ENCODE data around the gene SLC2A4RG. TPM values are rescaled to one million over a fixed set of nuclear protein-coding genes. Genes with fewer than 3 reads are reported as not detected.

SLC2A4RG gene
- total RNA-seq, 2 donors from 2014 or later: 41.2 to 48.0 TPM

DNA sequence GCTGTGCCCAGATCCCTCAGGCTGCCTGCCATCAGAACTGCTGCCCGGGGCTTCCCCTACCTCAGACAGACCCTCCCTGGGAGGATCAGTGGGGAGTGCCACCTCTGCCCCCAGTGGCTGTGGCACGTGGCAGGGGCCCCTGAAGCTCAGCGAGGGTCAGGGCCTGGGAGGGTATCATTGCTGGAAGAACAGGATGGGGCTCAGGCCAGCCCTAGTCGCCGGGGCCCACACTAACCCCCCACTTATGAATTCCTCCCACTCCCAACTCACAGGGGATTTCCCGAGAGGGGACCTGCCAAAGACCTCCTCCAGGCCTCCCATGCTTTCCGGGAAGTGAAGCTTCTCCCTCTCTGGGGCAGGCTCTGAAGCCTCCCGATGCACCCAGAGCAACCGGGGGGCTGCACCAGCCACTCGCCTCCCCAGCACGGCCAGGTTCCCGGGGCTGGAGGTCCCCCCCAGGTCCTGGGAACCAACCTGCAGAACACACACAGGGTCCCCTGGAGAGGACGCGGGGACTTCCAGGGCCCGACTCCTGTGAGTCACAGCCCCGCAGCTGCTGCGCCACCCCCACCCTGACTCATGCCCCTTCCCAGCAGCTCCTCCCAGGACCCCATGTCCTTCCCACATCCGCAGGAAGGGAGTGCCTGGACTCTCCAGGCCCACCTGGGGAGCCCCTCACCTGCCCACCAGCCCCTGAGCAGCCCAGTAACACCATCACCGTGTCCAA lies 40.7 kb upstream of the SLC2A4RG start:
- DNase-seq (no peak), ATAC-seq (no peak)
- intact Hi-C loops (cut with DNase I, micrococcal nuclease): no loop called here

DNA sequence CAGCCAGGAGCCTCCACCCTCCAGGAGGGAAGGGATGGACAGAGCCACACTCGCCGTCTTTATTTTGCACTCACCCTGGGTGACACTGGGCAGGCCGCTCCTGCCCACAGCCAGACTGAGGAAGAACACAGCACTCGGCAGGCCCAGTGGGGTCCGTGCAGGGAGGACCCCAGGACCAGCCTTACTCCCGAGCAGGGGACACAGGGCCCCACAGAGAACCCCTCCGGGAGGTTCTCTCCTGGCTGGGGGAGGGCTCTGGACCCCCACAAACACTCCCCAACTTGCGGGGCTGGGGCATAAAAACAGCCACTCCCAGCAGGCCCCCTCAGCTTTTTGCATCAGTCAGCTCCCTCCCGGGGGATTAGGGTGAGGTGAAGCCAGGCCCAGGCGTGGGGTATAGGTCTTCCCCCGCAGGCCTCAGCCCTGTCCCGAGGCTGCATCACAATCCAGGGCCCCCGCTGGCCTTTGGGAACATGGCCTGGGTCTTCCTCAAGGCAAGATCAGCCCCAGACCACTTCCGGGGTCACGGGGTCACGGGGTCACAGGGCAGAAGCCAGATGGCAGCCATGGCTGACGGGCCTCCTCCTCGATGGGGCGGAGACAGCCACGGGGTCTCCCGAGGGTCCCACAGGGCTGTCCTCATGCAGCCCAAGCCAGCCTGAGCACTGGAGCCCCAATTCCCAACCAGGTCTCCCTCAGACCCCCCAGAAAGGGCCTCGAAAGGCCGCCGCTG lies 39.9 kb upstream of the SLC2A4RG start:
- no peak for DNase-seq
- intact Hi-C loops (cut with DNase I, micrococcal nuclease): no loop called here

DNA sequence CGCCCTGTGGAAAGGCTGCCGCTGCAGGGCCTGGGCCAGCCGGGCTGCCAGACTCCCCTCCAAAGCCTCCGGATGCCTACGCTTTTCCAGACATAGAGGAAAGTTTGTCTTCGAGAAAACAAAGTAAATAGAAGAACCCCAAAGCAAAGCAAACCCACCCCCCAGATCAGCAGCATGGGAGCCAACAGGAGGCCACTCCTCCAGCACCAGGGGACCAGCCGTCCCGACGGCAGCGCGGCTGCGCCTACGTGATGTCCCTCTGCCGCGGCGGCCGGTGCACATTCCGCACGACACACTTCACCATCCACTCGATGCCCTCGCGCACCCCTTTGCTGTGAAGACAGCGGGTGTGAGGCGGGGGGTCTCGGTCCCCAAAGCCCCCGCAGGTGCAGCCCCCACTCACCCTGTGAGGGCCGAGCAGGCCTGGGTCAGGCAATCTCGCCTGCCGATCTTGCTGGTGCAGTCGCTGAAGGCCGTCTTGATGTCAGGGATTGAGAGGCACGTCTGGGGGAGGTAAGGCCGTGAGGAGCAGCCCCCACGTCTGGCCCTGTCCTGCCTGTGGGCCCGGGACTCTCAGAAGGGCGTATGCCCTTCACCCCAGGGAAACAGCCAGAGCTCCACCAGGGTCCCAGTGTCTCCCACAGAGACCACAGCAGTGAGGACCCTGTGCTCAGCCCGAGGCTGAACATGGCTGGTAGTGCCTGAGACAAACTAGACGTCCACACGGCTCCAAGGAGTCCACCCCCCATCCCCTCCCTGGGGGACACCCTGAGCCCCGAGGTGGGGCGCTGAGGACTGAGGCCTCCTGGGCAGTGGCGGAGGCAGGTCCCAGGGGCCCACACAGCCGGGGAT lies 39.2 kb upstream of the SLC2A4RG start:
- no peak for ATAC-seq
- DNase-seq: no peak
- intact Hi-C loops (cut with DNase I, micrococcal nuclease): no loop called here

More for the DNA sequence above, 39.9 kb upstream of the SLC2A4RG start:
- no peak for ATAC-seq

DNA sequence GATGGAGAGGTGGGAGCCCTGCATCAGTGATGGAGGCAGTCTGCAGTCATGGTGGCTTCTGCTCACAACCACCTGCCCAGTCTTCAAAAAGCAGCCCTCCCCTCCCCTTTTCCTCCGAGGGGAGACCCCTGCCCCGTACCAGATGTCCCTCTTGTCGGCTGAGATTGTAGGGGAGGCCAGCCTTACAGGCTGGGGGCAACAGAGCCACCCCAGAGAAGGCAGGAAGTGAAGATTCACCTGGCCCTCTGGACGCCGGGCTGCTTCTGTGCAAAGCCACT lies 38.6 kb upstream of the SLC2A4RG start:
- ATAC-seq: no peak
- DNase-seq: no peak
- intact Hi-C loops (cut with DNase I, micrococcal nuclease): no loop called here

DNA sequence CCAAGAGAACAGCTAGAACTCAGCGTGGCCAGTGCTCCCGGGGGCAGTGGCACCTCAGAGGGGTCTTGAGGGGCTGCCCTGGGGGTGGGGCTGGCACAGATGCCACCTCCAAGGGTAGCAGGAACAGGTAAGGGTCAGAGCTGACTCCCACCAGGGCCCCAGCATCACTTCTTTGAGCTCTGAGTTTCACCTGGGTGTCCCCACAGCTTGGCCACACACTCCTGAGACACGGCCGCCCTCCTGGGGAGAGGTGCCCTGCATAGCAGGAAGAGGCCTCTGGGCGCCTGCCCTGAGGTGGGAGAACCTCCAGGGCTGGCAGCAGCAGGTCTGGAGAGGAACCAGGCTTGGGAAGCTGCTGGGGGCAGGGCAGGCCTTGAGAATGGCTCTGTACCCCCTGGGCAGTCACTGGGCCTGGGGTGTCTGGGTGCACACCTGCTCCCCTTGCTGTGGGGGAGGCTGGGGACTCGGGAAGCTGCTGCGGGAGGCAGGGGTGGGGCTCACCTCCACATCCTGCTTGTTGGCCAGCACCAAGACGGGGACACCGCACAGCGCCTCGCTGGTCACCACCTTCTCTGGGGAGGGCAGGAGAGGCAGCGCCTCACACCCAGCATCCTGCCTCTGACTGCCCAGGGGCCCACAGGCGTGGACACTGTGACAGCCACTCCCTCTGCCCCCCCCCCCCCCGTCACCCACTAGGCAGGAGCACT lies 38.1 kb upstream of the SLC2A4RG start:
- DNase-seq: no peak
- intact Hi-C loops (cut with DNase I, micrococcal nuclease): no loop called here
- ATAC-seq: no peak

DNA sequence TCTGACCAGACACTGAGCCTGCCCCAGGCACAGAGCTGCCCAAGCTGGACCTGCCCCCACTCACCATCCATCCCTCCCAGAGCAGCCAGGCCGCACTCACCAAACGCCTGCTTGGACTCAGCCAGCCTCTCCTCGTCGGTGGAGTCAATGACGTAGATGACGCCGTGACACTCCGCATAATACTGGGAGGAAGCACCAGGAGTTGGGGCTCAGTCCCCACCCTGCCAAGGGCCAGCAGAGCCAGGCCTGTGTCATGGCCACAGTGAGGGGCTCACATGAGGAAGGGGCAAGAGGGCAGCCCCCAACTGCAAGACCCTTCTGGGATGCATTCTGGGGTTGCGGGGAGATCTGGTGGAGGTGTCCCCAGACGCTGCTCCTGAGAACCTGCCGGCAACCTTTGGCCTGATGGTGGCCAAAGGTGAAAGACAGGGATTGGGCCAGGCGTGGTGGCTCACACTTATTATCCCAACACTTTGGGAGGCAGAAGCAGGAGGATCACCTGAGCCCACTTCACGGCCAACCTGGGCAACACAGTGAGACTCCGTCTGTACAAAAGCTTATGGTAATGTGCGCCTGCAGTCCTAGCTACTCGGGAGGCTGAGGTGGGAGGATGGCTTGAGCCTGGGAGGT lies 37.4 kb upstream of the SLC2A4RG start:
- ATAC-seq: no peak
- intact Hi-C loops (cut with DNase I, micrococcal nuclease): no loop called here
- DNase-seq: no peak

DNA sequence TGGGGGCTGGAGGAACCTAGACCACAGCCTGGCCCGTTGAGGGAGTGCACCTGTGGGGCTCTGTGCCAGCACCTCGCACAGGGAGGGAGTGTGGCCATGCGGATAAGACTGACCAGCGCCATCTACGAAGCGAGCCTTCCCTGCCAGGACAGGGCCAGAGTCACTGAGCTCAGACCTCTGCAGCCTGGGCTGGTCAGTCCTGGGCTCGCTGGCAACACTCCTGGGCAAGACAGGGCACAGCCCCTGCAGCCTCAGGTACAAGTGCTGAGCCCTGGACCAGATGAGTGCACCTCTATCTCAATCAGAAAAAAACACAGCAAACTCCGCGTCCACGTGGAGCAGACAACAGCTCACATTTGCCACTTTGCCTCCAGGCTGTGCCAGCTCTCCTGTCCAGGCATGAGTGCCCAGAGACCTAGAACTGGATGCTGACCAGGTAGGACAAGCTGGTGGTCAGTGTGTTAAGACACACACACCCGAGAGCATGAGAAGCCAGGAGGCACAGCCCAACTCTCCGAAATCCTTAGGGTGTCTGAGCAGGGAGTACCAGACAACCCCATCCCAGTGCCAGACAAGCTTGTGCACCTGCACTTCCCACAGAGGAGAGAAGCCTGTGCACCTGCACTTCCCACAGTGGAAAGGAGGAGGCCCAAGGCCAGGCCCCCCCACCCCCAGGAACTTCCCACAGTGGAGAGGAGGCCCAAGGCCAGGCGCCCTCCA lies 36.7 kb upstream of the SLC2A4RG start:
- no peak for ATAC-seq
- intact Hi-C loops (cut with DNase I, micrococcal nuclease): no loop called here
- no peak for DNase-seq

DNA sequence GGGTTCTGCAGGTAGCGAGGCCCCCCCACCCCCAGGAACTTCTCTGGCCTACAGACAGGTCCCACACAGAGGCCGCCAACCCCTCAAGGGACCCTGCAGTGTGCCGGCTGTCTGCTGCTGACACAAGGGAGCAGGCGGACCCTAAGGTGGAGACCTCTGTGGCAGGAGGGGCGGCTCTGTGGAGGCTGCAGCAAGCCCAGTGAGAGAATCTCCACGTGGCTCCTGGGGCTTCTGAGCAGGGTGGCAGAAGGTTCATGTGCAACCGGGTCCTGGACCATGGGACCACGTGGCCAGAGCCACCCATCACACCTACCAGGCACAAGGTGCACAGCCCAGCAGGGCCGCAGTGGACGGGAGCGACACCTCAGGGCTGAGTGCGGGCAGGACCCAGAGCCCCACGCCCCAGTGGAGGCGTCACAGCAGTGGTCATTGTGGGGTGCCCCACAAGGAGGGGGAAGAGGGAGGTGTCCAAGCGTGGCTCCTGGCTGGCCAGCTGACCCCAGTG lies 36.1 kb upstream of the SLC2A4RG start:
- ATAC-seq (no peak), DNase-seq (no peak)
- intact Hi-C loops (cut with DNase I, micrococcal nuclease): no loop called here

DNA sequence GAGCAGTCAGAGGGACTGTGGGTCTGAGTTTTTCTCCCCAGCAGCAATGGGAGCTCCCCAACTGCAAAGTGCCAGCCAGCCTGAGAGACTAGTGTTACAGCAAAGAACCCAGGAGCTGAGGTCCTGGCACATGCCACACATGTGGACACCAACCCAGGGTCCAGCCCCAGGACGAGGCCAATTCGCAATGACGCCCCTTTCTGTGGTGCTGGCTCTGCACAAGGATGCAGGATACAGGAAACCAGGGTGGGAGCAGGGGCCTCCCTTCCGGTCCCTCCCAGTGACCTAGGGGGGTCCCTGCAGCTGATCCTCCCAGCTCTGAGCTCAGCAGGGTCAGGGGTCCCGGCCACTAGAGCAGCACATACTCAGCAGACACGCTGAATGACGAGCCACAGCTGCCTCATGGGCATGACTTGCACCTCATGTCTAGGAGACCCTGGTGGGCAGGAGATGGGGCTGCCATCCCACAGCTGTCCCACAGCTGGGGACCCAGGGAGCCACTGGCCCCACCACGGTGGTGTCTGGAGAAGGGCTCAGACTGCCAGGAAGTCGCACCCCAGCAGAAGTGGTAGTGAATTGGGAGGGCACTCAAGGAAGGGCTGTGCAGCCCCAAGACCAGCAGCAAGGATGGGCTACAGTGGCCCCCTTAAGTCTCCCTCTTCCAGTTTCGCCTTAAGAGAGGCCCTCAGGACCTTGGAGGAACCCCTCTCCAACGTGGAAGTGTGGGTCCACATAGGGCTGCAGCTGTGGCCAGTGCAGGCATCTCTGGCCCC lies 35.4 kb upstream of the SLC2A4RG start:
- no peak for DNase-seq
- no peak for ATAC-seq
- intact Hi-C loops (cut with DNase I, micrococcal nuclease): no loop called here

DNA sequence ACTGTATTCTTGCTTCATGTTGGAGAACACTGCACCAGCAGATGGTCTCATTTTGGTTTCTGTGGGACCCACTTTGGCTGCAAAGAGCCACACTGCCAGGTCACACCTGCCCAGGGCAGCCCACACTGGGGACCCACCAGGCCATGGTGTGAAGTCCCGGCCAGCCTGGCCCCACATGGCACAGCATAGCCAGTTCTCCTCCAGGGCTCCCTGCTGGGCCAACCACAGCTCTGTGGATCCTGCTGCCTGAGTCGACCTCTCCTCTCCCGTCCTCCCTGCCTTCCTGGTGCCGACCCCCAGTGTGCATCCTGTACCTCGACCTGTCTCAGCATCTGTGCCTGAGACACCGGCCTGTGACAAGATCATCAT lies 34.8 kb upstream of the SLC2A4RG start:
- DNase-seq (no peak), ATAC-seq (no peak)
- intact Hi-C loops (cut with DNase I, micrococcal nuclease): no loop called here

DNA sequence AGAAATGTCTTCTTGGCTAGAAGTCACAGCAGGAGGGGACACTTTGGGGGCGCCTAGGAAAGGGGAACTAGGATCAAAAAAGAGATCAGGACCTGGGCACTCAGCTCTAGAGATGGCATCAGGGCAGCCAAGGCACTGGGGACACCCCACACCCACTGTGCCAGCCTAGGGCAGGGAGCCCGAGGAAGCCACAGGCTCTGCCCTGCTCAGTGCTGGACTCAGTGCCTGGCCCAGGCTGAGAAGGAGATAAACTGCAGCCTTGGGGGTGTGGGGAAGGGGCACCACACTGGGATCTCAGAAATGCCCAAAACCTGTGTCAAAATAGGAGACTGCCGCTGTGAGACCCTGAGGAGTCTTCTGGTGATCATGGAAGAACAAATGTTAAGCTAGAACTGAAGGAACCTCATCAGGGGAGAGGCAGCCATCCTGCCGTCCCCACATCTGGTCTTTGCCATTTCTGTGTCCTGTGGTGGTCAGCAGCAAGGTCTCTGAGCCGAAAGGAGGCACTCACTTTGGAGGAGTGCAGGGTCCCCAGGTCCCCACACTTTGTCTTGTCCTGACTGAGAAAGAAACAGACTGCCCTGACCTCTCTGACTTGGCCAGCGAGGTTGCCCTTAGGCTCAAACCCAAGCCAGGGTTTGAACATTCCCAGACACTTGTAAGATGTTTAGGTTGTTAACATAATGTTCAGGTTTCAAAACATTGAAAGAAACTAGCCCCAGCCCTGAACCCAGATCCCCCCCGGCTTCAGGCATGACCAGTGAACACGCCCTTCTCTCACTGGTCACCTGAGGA lies 34.1 kb upstream of the SLC2A4RG start:
- DNase-seq (no peak), ATAC-seq (no peak)
- intact Hi-C loops (cut with DNase I, micrococcal nuclease): no loop called here

DNA sequence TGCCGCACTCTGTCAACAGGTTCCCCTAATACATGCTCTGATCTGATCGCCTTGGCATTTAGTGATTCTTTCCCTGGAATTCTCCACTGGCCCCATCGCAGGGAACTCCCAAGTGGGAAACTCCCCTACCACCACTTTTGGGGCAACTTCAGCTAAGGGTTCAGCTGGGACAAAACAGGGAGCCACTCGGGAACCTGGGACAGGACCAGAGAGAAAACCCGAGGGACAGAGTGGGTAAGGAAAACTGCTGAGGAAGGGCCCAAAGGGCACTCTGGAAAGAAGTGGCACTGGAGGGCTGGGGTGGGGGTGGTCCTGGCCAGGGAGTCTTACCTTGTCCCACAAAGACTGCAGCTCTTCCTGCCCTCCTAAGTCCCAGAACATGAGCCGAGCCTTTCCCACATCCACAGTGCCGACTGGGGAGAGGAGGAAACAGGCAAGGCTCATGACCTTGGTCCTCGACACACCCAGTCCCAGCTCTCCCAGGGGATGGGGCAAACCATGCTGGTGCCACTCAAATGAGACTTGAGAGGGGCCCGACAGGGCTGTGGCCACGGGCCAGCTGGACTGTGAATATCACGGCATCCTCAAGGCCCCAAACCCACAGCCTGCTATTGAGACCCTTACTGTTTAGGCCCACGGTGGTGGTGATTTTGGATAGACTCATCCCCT lies 33.4 kb upstream of the SLC2A4RG start:
- intact Hi-C loops (cut with DNase I, micrococcal nuclease): no loop called here
- peak in 1 of 2 donors; percentile 39 for DNase-seq
- peak; percentile 38 for ATAC-seq

DNA sequence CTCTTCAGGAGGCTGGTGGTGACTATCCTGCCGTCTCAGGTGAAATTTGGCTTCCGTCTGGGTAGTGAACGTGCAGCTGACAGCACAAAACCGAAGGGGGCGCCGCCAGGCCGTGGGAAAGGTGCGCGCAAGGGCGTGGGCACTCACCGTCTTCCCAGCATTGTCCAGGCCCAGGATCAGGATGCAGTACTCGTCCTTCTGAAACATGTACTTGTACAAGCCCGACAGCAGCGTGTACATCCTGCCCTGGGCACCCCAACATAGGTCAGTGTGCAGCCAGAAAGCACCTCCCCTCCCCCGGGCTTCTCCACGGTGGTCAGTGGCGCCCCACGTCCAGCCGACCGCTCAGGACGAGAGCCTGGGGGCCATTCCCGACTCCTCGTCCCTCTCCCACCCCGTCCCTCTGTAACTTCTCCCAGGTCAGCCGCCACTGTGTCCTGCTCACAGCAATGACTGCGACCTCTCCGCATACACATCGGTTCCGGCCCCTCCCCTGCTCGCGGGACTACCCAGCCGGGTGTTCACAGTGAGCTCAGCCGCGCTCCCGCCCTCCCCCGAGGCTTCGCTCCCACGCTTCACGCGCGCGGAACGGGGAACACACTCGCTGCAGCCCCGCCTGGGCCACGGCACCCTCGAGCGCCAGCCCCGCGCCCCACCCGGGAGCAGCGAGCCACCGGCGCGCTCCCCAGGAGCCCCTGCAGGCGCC lies 32.6 kb upstream of the SLC2A4RG start:
- peak; percentile 67 to 77 for DNase-seq
- peak; percentile 60 for ATAC-seq
- intact Hi-C loops (cut with DNase I, micrococcal nuclease): no loop called here

DNA sequence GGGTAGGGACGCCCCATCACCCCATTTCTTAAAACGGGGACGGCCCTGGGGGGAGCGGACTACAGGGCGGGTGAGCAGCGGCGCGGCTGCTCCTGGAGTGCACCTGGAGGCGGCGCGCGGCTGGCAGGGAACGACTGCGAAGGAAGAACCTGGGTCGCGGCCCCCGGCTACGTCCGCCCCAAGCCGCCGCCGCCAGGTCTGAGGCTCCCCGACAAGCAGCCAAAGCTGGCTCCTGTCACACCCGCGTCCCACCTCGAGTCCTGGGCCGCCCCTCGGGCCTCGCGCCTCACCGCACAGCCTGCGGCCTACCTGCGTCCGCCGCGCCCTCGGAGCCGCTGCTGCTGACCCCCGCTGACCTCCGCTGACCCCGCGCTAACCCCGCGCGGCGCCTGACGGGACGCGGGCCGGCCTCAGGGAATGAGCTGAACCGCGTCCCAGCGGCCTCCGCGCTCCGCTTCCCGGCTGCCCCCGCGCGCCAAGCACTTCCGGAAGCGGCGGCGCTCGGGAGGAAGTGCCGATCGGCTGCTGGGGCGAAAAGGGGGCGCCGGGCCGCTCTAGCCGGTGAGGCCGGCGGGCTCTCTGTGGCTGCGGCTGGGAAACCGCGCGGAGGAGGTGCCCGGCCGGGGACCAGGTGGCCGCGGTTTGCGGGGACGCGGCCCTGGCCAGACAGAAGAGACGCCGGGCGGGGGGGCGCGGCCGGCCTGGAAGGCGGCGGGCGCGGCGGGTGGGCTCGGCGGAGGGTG lies 31.8 kb upstream of the SLC2A4RG start, which contains the start of the genes ARFRP1 and ZGPAT:
ARFRP1 (minus strand) TSS at position 419 of the 743 bp plus-strand sequence. CDS start 885 bp downstream, outside the sequence.
ZGPAT (plus strand) TSS at position 482 of the 743 bp plus-strand sequence. CDS start 542 bp downstream, outside the sequence.
- DNase-seq (peak; percentile 89 to 91), ATAC-seq (peak; percentile 88)
- intact Hi-C loops (cut with DNase I, micrococcal nuclease): no loop called here

Data from left colon (tissue), 2 donors.